Osteocyte (in vitro differentiated cells): ENCODE data around the gene ZNF292. TPM values are rescaled to one million over a fixed set of nuclear protein-coding genes. Genes with fewer than 3 reads are reported as not detected.

Experiments used
- DNase-seq: peaks from one replicate; pipeline ENCODE4 v3.0.0; 2021; ENCODE audit warnings: mixed read lengths; ENCODE audit not compliant: unreplicated experiment; ENCODE audit errors: extremely low spot score
- H3K27ac Mint-ChIP-seq: one replicate; pipeline ENCODE4 v1.8.0; 2021; ENCODE audit warnings: mild to moderate bottlenecking, mixed read lengths; ENCODE audit not compliant: unreplicated experiment
- H3K27me3 Mint-ChIP-seq: one replicate; pipeline ENCODE4 v1.8.0; 2021; ENCODE audit warnings: mixed read lengths; ENCODE audit not compliant: unreplicated experiment
- H3K36me3 Mint-ChIP-seq: one replicate; pipeline ENCODE4 v1.8.0; 2021; ENCODE audit warnings: mixed read lengths; ENCODE audit not compliant: unreplicated experiment
- H3K4me1 Mint-ChIP-seq: one replicate; pipeline ENCODE4 v1.8.0; 2021; ENCODE audit warnings: mixed read lengths; ENCODE audit not compliant: unreplicated experiment
- H3K4me3 Mint-ChIP-seq: one replicate; pipeline ENCODE4 v1.8.0; 2021; ENCODE audit warnings: mild to moderate bottlenecking, moderate library complexity, mixed read lengths; ENCODE audit not compliant: unreplicated experiment
- H3K9me3 Mint-ChIP-seq: one replicate; pipeline ENCODE4 v1.8.0; 2021; ENCODE audit warnings: mixed read lengths; ENCODE audit not compliant: unreplicated experiment
- total RNA-seq: library from RNA; stranded (reverse); gene quantifications from 2 replicates; pipeline ENCODE4 v1.2.1, GENCODE V29; 2021
- TF ChIP-seq, protein P1 (sequence below): fragments of 200-600 bp; sonication (generic); IDR thresholded peaks from 2 replicates; pipeline ENCODE4 v1.5.0; 2021; ENCODE audit warnings: antibody characterized with exemption, mild to moderate bottlenecking, moderate library complexity

ZNF292 gene
- total RNA-seq, 1 donor from 2014 or later, result 38.8 TPM

DNA sequence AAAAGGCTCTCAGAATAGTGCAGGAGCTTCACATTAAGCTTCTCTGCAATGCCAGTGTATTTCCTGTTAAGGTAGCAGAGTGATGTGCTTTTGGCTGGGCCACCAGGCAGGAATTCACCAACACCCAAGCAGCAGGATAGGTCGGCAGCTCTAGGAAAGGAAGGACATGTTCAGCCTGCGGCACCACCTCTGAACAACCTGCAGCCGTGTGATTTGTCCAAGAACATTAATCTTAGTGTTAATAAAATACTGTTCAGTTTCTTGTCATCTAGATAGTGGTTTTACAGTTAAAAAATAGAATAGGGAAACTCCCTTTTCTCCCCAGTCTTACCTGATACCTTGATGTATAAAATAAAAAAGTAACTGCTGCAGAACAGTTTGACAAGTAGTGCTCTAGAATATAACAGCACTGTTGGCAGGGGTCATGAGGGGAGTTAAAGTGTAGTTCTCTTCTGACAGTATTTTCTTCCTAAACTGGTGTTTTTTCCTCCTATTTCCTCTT is 18.8 kb downstream of the ZNF292 start:
- H3K4me1 Mint-ChIP-seq, result peaks cover 19% of the 10 kb centered on the region
- H3K9me3 Mint-ChIP-seq, result no peaks in the 10 kb centered on the region
- H3K36me3 Mint-ChIP-seq, result peaks cover 10% of the 10 kb centered on the region
- no peak for DNase-seq
- H3K27me3 Mint-ChIP-seq, result no peaks in the 10 kb centered on the region
- H3K27ac Mint-ChIP-seq, result no peak overlapping the region
- no peak overlapping the region for H3K4me3 Mint-ChIP-seq
- TF ChIP-seq, protein P1, sequence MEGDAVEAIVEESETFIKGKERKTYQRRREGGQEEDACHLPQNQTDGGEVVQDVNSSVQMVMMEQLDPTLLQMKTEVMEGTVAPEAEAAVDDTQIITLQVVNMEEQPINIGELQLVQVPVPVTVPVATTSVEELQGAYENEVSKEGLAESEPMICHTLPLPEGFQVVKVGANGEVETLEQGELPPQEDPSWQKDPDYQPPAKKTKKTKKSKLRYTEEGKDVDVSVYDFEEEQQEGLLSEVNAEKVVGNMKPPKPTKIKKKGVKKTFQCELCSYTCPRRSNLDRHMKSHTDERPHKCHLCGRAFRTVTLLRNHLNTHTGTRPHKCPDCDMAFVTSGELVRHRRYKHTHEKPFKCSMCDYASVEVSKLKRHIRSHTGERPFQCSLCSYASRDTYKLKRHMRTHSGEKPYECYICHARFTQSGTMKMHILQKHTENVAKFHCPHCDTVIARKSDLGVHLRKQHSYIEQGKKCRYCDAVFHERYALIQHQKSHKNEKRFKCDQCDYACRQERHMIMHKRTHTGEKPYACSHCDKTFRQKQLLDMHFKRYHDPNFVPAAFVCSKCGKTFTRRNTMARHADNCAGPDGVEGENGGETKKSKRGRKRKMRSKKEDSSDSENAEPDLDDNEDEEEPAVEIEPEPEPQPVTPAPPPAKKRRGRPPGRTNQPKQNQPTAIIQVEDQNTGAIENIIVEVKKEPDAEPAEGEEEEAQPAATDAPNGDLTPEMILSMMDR, result no peak

GRCh38 chr6:87176493-87176892 is 21.1 kb downstream of the ZNF292 start:
- Mint-ChIP-seq H3K27ac (no peak overlapping the region), H3K27me3 (no peaks in the 10 kb centered on the region), H3K36me3 (peaks cover 10% of the 10 kb centered on the region), H3K4me3 (no peak overlapping the region), H3K4me1 (peaks cover 11% of the 10 kb centered on the region), H3K9me3 (no peaks in the 10 kb centered on the region)
- DNase-seq, result no peak
- TF ChIP-seq, protein P1, result no peak

DNA sequence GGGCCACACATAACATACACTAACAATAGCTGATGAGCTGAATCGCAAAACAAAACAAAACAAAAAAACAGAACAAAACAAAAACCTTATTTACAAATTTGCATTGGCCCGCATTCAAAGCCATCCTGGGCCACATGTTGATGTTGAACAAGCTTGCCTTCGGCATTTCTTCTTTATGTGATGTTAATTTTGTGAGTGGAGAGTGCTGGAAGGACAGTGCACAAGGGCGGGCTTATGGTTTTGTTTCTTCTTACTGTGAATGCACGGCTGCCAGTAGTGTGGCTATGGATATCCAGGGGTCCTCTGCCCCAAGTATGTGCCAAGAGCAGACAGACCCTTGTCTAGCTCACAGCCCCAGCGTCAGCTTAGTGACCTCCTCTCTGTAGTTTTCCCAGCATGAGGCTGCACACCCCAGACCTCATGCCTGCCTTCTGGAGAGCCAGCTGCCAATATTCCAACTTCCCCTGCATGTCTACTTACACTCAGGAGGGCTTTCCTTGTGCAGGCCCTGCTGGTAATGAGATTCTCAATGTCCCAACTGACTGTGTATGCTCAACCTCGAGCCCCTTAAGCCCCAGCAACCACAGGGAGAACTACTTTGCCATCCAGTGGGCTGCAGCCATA is 24.9 kb downstream of the ZNF292 start:
- peaks cover 11% of the 10 kb centered on the region for H3K4me1 Mint-ChIP-seq
- no peak for DNase-seq
- H3K27ac Mint-ChIP-seq, result no peak overlapping the region
- H3K27me3 Mint-ChIP-seq, result no peaks in the 10 kb centered on the region
- H3K9me3 Mint-ChIP-seq, result no peaks in the 10 kb centered on the region
- H3K4me3 Mint-ChIP-seq, result no peak overlapping the region
- TF ChIP-seq, protein P1, result no peak
- H3K36me3 Mint-ChIP-seq, result peaks cover 18% of the 10 kb centered on the region

GRCh38 chr6:87181903-87182302 is 26.5 kb downstream of the ZNF292 start:
- TF ChIP-seq, protein P1, result no peak
- no peak overlapping the region for H3K27ac Mint-ChIP-seq
- H3K4me1 Mint-ChIP-seq, result peaks cover 13% of the 10 kb centered on the region

DNA sequence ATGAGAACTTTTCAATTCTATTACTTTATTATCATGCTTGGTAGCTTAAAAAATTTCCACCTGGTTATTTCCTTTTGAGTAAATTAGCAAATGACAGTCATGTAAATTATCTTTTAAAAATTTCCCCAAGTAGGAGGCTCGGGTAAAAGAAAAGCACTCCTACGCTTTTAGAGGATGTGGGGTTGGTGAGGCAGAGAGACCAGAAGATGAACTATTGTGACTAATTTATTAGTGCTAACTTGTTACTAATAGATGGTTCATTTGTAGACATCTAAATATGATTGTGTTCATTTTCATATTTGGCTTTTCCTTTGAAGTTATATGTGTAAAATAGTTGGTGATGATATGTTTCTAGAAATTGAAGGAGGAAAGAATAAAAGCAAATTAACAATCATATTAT is 27.0 kb downstream of the ZNF292 start:
- Mint-ChIP-seq H3K4me3 (no peak overlapping the region), H3K27me3 (no peaks in the 10 kb centered on the region), H3K9me3 (no peaks in the 10 kb centered on the region), H3K27ac (no peak overlapping the region), H3K4me1 (peaks cover 13% of the 10 kb centered on the region), H3K36me3 (peaks cover 11% of the 10 kb centered on the region)
- TF ChIP-seq, protein P1, result no peak
- no peak for DNase-seq

More at GRCh38 chr6:87181903-87182302, 26.5 kb downstream of the ZNF292 start:
- H3K4me3 Mint-ChIP-seq, result no peak overlapping the region
- H3K9me3 Mint-ChIP-seq, result no peaks in the 10 kb centered on the region
- no peaks in the 10 kb centered on the region for H3K27me3 Mint-ChIP-seq
- peaks cover 13% of the 10 kb centered on the region for H3K36me3 Mint-ChIP-seq
- DNase-seq, result no peak
